Astrocyte of the spinal cord (primary cell): Measurements from ENCODE around the gene PTPN12.

Experiments
- DNase-seq: peaks from one replicate; pipeline ENCODE4 v3.0.0; 2011; ENCODE audit warnings: low read depth, low spot score
- H3K4me3 ChIP-seq: 2 replicates; pipeline ENCODE4 v1.5.1; 2011; ENCODE audit warnings: low read depth, mild to moderate bottlenecking, low read length, moderate library complexity
- in situ Hi-C: cut with HindIII; loops from 2 replicates; pipeline ENCODE4 v1.10.0; 2017; ENCODE audit warnings: low sequenced_read_pairs
- TF ChIP-seq, protein P1 (sequence below): IDR thresholded peaks from 2 replicates; pipeline ENCODE4 v1.5.1; 2012; ENCODE audit warnings: low read depth, mild to moderate bottlenecking, low read length, inconsistent platforms

The PTPN12 gene

DNA sequence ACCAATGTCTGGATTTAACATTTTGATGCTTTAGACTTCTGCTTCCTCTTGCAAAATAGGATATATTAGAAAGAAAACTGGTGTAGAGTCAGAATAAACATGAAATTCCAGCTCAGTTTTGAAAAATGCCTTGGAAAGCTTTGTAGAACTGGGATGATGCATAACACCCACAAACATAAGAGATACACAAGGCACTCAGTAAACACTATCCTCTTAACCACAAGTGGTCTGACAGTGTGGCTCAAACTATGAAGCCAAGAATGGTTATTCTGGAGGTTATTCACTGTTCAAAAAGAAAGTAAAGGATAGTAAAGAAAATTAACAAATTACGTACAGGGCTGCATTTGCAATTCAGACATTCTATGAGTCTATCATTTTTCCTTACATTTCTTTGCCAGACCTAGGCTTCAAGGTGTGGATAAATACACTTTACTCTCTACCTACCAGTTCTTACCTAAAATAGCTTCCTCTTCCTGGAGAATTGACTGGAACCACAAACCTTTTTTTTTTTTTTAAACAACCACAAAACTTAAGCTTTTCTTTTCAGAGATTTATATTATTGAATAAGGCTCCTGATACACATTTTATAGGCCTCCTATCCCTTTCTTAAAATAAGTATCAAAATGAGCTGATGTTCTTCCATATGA is 150.1 kb downstream of the PTPN12 start:
- DNase-seq: no peak
- TF ChIP-seq, protein P1, sequence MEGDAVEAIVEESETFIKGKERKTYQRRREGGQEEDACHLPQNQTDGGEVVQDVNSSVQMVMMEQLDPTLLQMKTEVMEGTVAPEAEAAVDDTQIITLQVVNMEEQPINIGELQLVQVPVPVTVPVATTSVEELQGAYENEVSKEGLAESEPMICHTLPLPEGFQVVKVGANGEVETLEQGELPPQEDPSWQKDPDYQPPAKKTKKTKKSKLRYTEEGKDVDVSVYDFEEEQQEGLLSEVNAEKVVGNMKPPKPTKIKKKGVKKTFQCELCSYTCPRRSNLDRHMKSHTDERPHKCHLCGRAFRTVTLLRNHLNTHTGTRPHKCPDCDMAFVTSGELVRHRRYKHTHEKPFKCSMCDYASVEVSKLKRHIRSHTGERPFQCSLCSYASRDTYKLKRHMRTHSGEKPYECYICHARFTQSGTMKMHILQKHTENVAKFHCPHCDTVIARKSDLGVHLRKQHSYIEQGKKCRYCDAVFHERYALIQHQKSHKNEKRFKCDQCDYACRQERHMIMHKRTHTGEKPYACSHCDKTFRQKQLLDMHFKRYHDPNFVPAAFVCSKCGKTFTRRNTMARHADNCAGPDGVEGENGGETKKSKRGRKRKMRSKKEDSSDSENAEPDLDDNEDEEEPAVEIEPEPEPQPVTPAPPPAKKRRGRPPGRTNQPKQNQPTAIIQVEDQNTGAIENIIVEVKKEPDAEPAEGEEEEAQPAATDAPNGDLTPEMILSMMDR: no peak
- no peak overlapping the region for H3K4me3 ChIP-seq
- in situ Hi-C loops: no loop called here

DNA sequence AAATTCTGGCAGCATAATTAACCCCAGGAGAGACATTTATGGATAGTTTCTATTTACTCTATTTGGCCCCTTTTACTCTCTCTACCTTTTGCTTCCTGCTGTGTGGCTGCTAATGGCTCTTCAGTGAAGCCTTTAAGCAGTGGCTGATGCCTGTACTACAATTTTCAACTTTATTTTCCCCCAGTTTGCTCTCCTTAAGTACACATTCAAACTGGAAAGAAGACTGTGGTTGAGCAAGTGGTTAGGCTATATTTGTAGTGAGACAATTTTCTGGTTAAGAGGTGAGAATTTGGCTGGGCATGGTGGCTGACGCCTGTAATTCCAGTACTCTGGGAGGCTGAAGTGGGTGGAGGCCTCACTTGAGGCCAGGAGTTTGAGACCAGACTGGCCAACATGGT is 150.7 kb downstream of the PTPN12 start:
- no peak overlapping the region for H3K4me3 ChIP-seq
- DNase-seq: no peak
- in situ Hi-C loops: no loop called here
- TF ChIP-seq, protein P1: no peak
